ENCODE results near the gene MEIS2.

GRCh38 chr15:36903195-36903594, 197.2 kb downstream of the MEIS2 start:
- TF ChIP-seq CTCF (IDR thresholded peaks at IDR 0.05): no peak
- TF ChIP-seq POLR2A (IDR thresholded peaks at IDR 0.05): no peak

Data from adrenal gland (tissue), 5 donors.